Muscle layer of colon (tissue), 2 donors: ENCODE results near the gene MPST.

Source experiments
- H3K27ac ChIP-seq: one replicate; pipeline ENCODE4 v1.7.0; 2013; ENCODE audit warnings: low read depth, mild to moderate bottlenecking, low read length, moderate library complexity
- H3K27me3 ChIP-seq, 2 donors: one replicate each; pipeline ENCODE4 v1.7.0; 2013; ENCODE audit warnings: low read length in 2 of 2, mild to moderate bottlenecking in 2 of 2; ENCODE audit not compliant: insufficient read depth in 2 of 2, control insufficient read depth in 1 of 2
- H3K36me3 ChIP-seq: one replicate; pipeline ENCODE4 v1.7.0; 2013; ENCODE audit warnings: mild to moderate bottlenecking, low read length; ENCODE audit not compliant: insufficient read depth
- H3K4me1 ChIP-seq: one replicate; pipeline ENCODE4 v1.7.0; 2013; ENCODE audit warnings: mild to moderate bottlenecking, low read length; ENCODE audit not compliant: insufficient read depth
- H3K4me3 ChIP-seq, 2 donors: one replicate each; pipeline ENCODE4 v1.7.0; 2013; ENCODE audit warnings: low read length in 2 of 2, low read depth in 1 of 2, mild to moderate bottlenecking in 1 of 2, moderate library complexity in 1 of 2
- H3K9ac ChIP-seq: one replicate; pipeline ENCODE4 v1.7.0; 2013; ENCODE audit warnings: low read length
- H3K9me3 ChIP-seq: one replicate; pipeline ENCODE4 v1.7.0; 2013; ENCODE audit warnings: mild to moderate bottlenecking, low read length
- donor health status: abdominal sarcoma.
- donor health status: Adenocarcinoma of cecum.

Gene MPST

GRCh38 chr22:37007651-37008050 is 11.9 kb upstream of the MPST start:
- Histone ChIP-seq H3K4me1 (peaks cover 7% of the 10 kb centered on the region), H3K27ac (no peak overlapping the region), H3K4me3 (no peak overlapping the region), H3K9me3 (no peaks in the 10 kb centered on the region), H3K9ac (no peak overlapping the region), H3K27me3 (no peaks in the 10 kb centered on the region), H3K36me3 (no peaks in the 10 kb centered on the region)

- H3K4me3 ChIP-seq, result no peak overlapping the region
- H3K9ac ChIP-seq, result no peak overlapping the region
- peaks cover 7% of the 10 kb centered on the region for H3K4me1 ChIP-seq
- no peaks in the 10 kb centered on the region for H3K27me3 ChIP-seq
- no peaks in the 10 kb centered on the region for H3K36me3 ChIP-seq
- no peaks in the 10 kb centered on the region for H3K9me3 ChIP-seq
- H3K27ac ChIP-seq, result no peak overlapping the region
These were observed 11.2 kb upstream of the MPST start for GRCh38 chr22:37008365-37008764.

- no peak overlapping the region for H3K9ac ChIP-seq
- H3K27me3 ChIP-seq, result no peaks in the 10 kb centered on the region
- no peak overlapping the region for H3K27ac ChIP-seq
- H3K4me1 ChIP-seq, result peaks cover 7% of the 10 kb centered on the region
- no peaks in the 10 kb centered on the region for H3K9me3 ChIP-seq
- no peaks in the 10 kb centered on the region for H3K36me3 ChIP-seq
- no peak overlapping the region for H3K4me3 ChIP-seq
These were observed 10.1 kb upstream of the MPST start for GRCh38 chr22:37009490-37009889.

GRCh38 chr22:37010174-37010573 is 9.4 kb upstream of the MPST start:
- Histone ChIP-seq H3K27me3 (no peaks in the 10 kb centered on the region), H3K4me1 (peaks cover 7% of the 10 kb centered on the region), H3K36me3 (no peaks in the 10 kb centered on the region), H3K4me3 (no peak overlapping the region), H3K9me3 (no peaks in the 10 kb centered on the region), H3K9ac (no peak overlapping the region), H3K27ac (no peak overlapping the region)

GRCh38 chr22:37010976-37011375 is 8.6 kb upstream of the MPST start:
- no peak overlapping the region for H3K27ac ChIP-seq
- H3K9ac ChIP-seq, result no peak overlapping the region
- H3K27me3 ChIP-seq, result no peaks in the 10 kb centered on the region
- H3K4me3 ChIP-seq, result no peak overlapping the region
- no peaks in the 10 kb centered on the region for H3K36me3 ChIP-seq
- no peaks in the 10 kb centered on the region for H3K9me3 ChIP-seq
- peaks cover 7% of the 10 kb centered on the region for H3K4me1 ChIP-seq

GRCh38 chr22:37011472-37011871 is 8.1 kb upstream of the MPST start:
- Histone ChIP-seq H3K27me3 (no peaks in the 10 kb centered on the region), H3K4me1 (peaks cover 9% of the 10 kb centered on the region), H3K9me3 (no peaks in the 10 kb centered on the region), H3K9ac (no peak overlapping the region), H3K4me3 (no peak overlapping the region), H3K27ac (no peak overlapping the region), H3K36me3 (no peaks in the 10 kb centered on the region)

- no peaks in the 10 kb centered on the region for H3K36me3 ChIP-seq
These were observed 7.2 kb upstream of the MPST start for GRCh38 chr22:37012262-37012904.

GRCh38 chr22:37012956-37013355 is 6.6 kb upstream of the MPST start:
- H3K27me3 ChIP-seq, result no peaks in the 10 kb centered on the region
- no peak overlapping the region for H3K4me3 ChIP-seq
- H3K36me3 ChIP-seq, result no peaks in the 10 kb centered on the region
- H3K4me1 ChIP-seq, result peaks cover 24% of the 10 kb centered on the region
- H3K9ac ChIP-seq, result no peak overlapping the region
- H3K27ac ChIP-seq, result no peak overlapping the region
- no peaks in the 10 kb centered on the region for H3K9me3 ChIP-seq

More at GRCh38 chr22:37012262-37012904, 7.2 kb upstream of the MPST start:
- H3K4me3 ChIP-seq, result no peak overlapping the region
- no peak overlapping the region for H3K27ac ChIP-seq
- H3K9me3 ChIP-seq, result no peaks in the 10 kb centered on the region
- no peaks in the 10 kb centered on the region for H3K27me3 ChIP-seq
- H3K4me1 ChIP-seq, result peaks cover 18% of the 10 kb centered on the region
- no peak overlapping the region for H3K9ac ChIP-seq

GRCh38 chr22:37014415-37014806 is 5.1 kb upstream of the MPST start:
- Histone ChIP-seq H3K9ac (no peak overlapping the region), H3K27ac (no peak overlapping the region), H3K9me3 (no peaks in the 10 kb centered on the region), H3K36me3 (no peaks in the 10 kb centered on the region), H3K27me3 (no peaks in the 10 kb centered on the region), H3K4me3 (no peak overlapping the region), H3K4me1 (peaks cover 30% of the 10 kb centered on the region)

- no peaks in the 10 kb centered on the region for H3K27me3 ChIP-seq
- H3K27ac ChIP-seq, result no peak overlapping the region
- peaks cover 30% of the 10 kb centered on the region for H3K4me1 ChIP-seq
- H3K36me3 ChIP-seq, result no peaks in the 10 kb centered on the region
- H3K9me3 ChIP-seq, result no peaks in the 10 kb centered on the region
- H3K9ac ChIP-seq, result no peak overlapping the region
- H3K4me3 ChIP-seq, result no peak overlapping the region
These were observed 4.5 kb upstream of the MPST start for GRCh38 chr22:37014835-37015586.

GRCh38 chr22:37015587-37015878 is 4.0 kb upstream of the MPST start:
- H3K27me3 ChIP-seq, result no peaks in the 10 kb centered on the region
- no peak overlapping the region for H3K9ac ChIP-seq
- H3K4me3 ChIP-seq, result no peak overlapping the region
- H3K36me3 ChIP-seq, result no peaks in the 10 kb centered on the region
- H3K9me3 ChIP-seq, result no peaks in the 10 kb centered on the region
- no peak overlapping the region for H3K27ac ChIP-seq
- peaks cover 34% of the 10 kb centered on the region for H3K4me1 ChIP-seq
